Stimulated activated CD8-positive, alpha-beta memory T cell treated with anti-CD3 and anti-CD28 coated beads, Interleukin-7, amount 100 ng/mL, for 48 hours (primary cell): ENCODE measurements around the gene MAP7D2.

Source experiments
- DNase-seq, 2 donors: peaks; one replicate each; pipeline ENCODE4 v3.0.0-alpha.2; 2020; ENCODE audit warnings: low read depth in 1 of 2; ENCODE audit errors: extremely low read depth in 1 of 2

Gene MAP7D2

GRCh38 chrX:20116087-20116576 is 575 bp downstream of the MAP7D2 start:
- no peak for DNase-seq

- DNase-seq: no peak
Measured at GRCh38 chrX:20112022-20112774, 4.5 kb downstream of the MAP7D2 start.

GRCh38 chrX:20111271-20111670 is 5.4 kb downstream of the MAP7D2 start:
- DNase-seq: no peak

- no peak for DNase-seq
Measured at GRCh38 chrX:20101934-20102581, 14.6 kb downstream of the MAP7D2 start.

GRCh38 chrX:20091499-20091898 is 25.2 kb downstream of the MAP7D2 start:
- DNase-seq: no peak

GRCh38 chrX:20089845-20090244 is 26.9 kb downstream of the MAP7D2 start:
- no peak for DNase-seq

GRCh38 chrX:20080277-20080676 is 36.4 kb downstream of the MAP7D2 start:
- DNase-seq: no peak

- no peak for DNase-seq
Measured at GRCh38 chrX:20071511-20072079, 45.1 kb downstream of the MAP7D2 start.

GRCh38 chrX:20067709-20068561 is 48.8 kb downstream of the MAP7D2 start:
- no peak for DNase-seq

- no peak for DNase-seq
Measured at GRCh38 chrX:20066968-20067708, 49.6 kb downstream of the MAP7D2 start.

GRCh38 chrX:20063716-20064351 is 52.9 kb downstream of the MAP7D2 start:
- no peak for DNase-seq

- DNase-seq: no peak
Measured at GRCh38 chrX:20063153-20063552, 53.6 kb downstream of the MAP7D2 start.

GRCh38 chrX:20061855-20062254 is 54.9 kb downstream of the MAP7D2 start:
- DNase-seq: no peak

GRCh38 chrX:20060961-20061748 is 55.6 kb downstream of the MAP7D2 start:
- no peak for DNase-seq

- no peak for DNase-seq
Measured at GRCh38 chrX:20059467-20060128, 57.1 kb downstream of the MAP7D2 start.

- DNase-seq: no peak
Measured at GRCh38 chrX:20057479-20057878, 59.2 kb downstream of the MAP7D2 start.

GRCh38 chrX:20056704-20057103 is 60.0 kb downstream of the MAP7D2 start:
- DNase-seq: no peak

- no peak for DNase-seq
Measured at GRCh38 chrX:20053537-20053936, 63.2 kb downstream of the MAP7D2 start.

- no peak for DNase-seq
Measured at GRCh38 chrX:20046864-20047263, 69.8 kb downstream of the MAP7D2 start.
